ENCODE results near the gene PIP4K2A.

The PIP4K2A gene

DNA sequence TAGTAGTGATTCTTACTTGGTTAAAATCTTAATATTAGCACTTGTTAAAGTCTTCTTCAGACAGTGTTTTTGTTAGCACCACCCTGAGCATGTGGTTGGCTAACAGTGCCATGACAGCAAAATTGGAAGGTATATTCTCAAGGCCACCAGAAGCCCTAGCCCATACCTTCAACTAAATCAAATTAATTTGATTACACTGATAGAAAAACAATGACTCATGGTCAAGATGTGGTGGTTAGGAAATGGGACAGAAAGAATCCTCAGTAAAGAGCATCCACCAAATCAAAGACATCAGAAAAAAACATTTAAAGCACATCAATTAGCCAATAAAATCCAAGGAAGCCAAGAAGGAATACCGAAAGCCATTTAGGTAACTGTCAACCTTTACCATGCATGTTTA lies 75.5 kb downstream of the PIP4K2A start:
- DNase-seq (ENCODE audit: low read depth in 2 of 2) = no peak

DNA sequence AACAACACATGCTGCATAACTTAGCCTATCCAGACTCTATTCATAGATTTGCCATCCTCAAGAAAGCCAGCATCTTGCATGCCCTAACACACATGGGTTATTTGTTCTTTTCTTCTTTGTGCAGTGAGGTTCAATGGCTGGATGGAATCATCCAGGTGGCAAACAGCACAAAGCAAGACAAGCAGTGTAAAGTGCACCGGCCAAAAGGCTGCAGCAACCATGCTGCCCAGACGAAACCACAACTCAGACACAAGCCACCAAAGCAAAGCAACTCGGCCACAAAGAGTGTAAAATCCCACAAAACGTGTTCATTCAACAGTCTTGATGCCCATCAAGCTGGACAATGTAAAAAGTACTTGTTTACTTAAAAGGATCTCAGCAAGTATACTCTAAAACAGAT lies 76.9 kb downstream of the PIP4K2A start:
- DNase-seq (ENCODE audit: low read depth in 2 of 2) = no peak

DNA sequence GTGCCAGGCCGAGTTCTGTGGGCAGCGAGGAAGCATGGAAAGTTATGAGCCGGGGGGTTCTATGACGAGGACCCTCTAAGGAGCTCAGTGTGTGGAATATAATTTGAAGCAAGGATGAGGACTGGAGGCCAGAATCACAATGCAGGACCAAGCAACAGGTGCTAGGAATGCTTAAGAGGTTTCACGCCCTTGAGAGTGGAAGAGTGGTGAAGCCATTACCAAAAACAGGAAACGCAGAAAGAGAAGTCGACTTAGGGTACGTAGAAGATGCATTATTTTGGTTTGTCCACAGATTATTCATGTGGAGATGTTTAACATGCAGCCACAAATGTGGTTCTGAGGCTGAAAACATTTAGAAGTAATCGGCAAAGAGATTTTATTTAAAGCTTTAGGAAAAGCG lies 78.7 kb downstream of the PIP4K2A start:
- DNase-seq (ENCODE audit: low read depth in 2 of 2) = no peak

GRCh38 chr10:22634606-22635459 lies 79.5 kb downstream of the PIP4K2A start:
- no peak for DNase-seq (ENCODE audit: low read depth in 2 of 2)

- no peak for DNase-seq (ENCODE audit: low read depth in 2 of 2)
These were observed 80.3 kb downstream of the PIP4K2A start for GRCh38 chr10:22634093-22634492.

DNA sequence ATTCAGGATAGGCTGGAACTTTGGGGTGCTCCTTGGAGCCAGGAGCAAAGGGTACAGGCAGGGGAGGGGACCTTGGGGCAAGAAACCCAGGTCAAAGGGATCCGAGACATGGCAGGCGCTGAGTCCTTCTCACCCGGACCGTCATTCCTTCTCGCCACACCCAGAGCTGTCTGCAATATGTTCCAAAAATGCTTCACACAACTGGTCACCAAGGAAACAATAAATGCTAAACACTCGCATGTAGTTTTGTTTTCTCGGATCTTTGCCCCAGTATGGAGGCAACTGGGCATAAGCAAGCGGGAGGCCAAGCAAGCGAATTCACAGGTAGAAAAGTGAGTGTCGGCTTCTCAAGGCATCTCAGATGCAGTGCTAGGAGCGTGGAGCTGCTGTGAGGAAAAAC lies 80.8 kb downstream of the PIP4K2A start:
- no peak for DNase-seq (ENCODE audit: low read depth in 2 of 2)

DNA sequence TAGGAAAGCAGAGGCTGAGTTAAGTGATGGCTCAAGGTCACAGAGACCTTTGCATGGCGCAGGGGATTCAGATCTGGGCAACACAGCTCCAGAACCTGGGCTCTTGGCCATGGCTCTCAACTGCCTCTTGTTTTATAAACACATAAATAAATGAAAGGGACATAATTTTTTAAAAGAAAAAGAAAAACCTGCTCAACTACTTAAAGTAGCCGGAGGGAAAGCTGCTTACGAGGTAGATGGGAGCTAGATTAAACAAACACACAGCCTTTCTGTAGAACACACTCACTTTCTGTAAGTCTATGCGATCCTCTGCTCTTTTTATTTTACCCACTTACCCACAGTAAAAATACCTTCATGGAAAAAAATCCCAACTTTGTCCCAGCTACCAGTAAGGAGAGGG lies 81.3 kb downstream of the PIP4K2A start:
- no peak for DNase-seq (ENCODE audit: low read depth in 2 of 2)

DNA sequence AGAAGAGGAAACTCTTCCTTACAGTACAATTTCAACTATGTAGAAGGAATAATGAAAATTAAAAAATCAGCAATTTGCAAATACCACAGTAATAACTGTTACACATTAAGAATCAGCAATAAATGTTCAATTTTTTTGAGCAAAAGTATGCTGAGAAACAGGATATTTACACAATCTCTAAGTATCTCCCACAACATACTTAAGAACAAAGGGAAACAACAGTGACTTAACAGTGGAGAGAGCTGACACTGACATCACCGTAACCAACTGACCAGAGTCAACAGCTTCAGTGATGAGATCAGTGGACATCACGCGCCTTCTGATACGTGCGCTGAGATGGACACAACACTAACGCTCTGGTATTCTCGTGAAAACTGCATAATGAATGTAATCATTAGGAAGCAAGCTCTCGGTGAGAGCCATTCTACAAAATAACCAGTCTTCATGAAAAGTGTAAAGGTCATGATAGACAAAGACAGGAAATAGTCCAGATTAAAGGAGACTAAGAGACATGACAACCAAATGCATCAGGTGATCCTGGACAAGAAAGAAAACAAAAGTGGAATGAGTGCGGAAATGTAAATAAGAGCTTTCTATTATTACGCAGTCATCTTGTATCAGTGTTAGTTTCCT lies 82.6 kb downstream of the PIP4K2A start:
- DNase-seq (ENCODE audit: low read depth in 2 of 2) = no peak

DNA sequence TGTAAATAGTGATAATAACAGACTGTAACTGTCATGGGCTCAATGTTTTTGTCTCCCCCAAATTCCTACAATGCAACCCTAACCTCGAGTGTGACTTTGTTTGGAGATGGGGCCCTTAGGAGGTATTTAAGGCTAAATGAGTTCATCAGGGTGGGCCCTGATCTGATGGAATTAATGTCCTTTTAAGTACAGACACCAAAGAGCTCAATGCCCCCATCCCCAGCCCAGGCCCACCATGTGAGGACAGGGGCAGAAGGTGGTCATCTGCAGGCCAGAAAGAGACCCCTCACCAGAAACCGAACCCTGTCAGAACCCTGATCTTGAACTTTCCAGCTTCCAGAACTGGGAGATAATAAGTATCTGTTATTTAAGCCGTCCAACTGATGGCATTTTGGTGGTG lies 83.2 kb downstream of the PIP4K2A start:
- no peak for DNase-seq (ENCODE audit: low read depth in 2 of 2)

DNA sequence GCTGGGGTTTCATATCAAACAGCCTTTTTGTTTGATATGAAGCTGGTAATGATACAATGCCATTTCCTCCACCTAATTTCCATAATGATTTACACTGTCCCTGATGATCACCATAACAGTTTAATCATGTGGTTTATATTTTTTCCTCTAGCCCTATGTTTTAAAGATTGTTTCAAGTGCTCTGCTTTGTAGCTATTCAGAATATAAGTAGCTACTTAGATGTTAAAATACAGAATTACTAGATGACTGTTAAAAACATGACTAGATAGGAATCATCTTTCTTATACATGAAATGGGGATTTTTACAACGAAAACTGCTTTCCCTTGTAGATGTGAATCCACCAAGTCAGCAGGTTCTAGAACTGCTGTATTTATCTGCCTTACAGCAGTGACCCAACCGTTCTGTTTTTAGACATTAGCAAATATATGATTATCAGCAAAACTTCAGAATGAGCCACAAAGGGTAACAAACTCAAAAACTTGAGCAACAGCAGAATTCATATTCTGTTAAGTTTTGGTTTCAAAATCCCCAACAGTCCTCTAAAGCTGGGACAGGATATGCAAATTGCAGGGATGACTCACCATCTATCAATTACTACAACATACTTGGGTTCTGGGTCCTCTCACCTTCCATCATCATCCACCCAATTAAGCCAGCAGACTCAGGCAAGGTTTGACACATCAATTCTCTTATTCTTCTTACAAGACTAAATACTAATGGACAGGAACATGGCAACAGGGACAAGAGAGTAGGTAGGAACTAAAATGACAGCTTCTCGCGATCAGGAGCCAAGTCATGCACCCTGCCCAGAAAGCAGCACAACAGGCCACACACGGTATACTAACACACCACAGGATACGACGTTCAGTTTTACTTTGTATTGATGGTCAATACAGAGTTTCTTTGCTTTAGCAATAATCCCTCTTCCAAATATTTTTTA lies 83.9 kb downstream of the PIP4K2A start:
- peak in 1 of 2 experiments; percentile 13 for DNase-seq (ENCODE audit: low read depth in 2 of 2)

GRCh38 chr10:22629852-22630233 lies 84.5 kb downstream of the PIP4K2A start:
- no peak for DNase-seq (ENCODE audit: low read depth in 2 of 2)

DNA sequence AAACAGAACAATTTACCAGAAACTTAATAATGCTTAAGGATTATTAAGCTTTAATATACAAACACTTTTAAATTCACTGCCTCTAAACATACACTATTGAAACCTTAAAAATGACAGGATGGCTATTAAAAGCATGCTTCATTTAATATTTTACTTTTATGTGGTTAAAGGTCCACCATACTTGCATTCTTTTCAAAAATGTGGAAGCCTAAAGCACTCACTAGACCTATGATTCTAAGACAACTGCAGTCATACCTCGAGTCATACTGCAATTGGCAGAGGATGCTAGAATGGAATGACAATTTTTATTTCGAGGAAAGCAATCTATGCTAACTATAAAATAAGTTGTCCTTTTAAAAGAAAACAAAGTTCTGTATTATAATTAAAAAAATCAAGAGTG lies 85.3 kb downstream of the PIP4K2A start:
- no peak for DNase-seq (ENCODE audit: low read depth in 2 of 2)

- no peak for DNase-seq (ENCODE audit: low read depth in 2 of 2)
These were observed 86.1 kb downstream of the PIP4K2A start for GRCh38 chr10:22628309-22628708.

DNA sequence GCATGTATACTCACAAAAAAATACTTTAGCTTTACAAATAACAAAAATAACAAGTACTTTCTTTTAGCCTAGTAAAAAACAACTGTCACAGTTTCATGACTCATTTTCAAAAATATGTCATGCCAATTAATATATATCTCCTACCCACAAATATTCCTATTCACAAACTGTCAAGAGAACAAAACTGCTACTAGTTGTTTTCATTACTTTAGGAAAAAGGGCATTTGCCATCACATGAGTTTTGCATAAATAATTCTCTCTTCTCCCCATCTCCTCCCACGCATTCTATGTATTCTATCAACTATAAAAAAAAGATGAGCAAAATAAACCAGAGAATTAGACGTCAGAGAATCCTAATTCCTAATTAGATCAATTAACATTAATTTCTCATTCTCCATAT lies 87.6 kb downstream of the PIP4K2A start:
- DNase-seq (ENCODE audit: low read depth in 2 of 2) = no peak

DNA sequence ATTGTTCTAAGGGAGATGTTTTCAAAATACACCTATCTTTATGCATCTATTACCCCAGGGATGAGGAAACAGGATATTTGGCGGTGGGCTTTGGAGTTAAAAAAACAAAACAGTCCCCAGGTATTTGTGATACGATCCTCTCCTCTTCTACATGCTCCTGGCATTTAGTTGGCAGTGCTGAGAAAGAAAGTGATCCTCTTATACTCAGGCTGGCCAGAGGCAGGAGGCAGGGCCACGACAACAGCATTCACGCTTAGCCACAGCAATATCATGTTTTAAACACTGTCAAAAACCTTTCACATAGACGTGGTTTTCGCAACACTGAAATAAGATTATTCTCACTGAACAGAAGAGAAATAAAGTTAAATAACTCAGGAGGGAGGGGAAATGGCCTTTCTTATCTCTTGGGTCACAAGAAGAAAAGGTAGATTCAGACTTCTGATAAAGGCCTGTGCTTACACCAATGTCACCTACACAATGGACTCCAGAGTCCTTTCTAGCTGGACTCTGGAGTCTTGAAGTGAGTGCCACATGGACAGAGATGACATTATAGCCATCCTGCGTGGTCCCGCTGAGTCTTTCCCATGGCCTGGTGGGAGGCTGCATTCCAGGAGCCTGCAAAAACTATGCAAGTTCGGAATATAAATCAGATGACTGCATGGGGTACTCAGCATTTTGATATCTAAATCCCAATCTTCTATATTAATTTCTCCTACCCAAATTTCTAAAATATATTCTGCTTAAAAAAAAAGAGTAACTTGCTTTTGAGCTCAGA lies 88.7 kb downstream of the PIP4K2A start:
- no peak for DNase-seq (ENCODE audit: low read depth in 2 of 2)

DNA sequence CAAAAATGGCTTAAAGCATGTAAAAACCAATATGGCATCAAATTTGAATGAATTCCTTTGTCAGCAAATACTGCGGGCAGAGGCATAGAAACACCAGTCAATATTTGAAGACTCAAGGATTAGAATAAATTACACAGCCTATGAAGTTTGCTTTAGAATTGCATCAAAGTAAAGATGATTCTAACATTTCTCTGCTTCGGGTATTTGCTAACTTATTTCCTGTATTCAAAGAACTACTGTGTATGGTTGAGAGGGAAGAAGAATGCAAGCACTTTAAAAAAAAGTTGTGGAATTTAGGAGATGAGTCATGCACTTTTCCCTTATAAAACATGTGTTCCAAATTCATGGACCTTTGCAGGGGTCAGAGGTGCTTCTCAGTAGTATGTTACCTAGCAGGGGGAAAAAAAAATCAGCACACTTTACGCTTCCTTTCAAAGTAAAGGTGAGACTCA lies 90.1 kb downstream of the PIP4K2A start:
- peak; percentile 72 to 77 for DNase-seq (ENCODE audit: low read depth in 2 of 2)

- no peak for DNase-seq (ENCODE audit: low read depth in 2 of 2)
These were observed 90.6 kb downstream of the PIP4K2A start for GRCh38 chr10:22623633-22624253.

DNA sequence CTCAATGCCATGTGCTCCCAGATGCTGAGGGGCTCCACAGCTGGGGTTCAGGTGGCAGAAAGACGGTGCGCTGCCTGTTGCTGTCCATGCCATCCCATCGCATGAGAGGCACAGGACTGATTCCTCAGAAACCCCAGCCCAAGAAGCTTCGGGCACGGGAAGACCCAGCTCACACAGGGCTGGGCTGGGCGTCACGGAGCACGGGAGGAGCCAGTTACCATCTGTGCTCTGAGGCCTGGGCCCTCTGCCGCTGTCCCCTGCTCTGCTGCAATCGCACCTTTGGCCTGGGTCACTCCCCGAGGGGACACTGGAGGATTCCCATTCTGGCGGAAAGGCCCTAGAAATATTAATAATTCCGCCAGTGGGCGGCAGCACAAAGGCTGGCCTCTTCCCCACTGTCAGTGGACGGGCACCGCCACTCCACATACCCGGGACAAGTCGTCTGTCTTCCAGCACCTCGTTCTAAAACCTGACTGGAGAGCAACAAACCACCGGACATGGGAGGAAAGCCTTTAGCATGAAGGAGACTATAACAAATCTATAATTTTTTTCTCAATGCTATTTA lies 92.1 kb downstream of the PIP4K2A start:
- no peak for DNase-seq (ENCODE audit: low read depth in 2 of 2)

DNA sequence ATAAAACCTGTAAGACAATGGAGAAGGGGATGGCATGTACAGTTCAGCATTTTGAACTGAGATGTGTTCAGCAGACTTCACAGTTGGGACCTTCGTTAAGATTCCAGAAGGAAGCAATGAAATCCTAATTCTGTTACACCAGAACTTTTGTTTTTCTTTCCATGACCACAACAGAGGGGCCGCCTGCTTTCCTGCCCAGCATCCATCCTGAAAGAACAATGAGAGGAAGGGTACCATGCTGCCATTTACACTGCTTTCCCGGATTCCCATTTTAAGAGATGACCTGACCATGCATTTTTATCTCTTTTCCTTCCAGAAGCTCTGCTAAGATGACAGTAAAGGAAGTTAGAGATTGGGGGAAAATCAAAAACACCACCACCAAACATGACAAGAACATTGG lies 92.7 kb downstream of the PIP4K2A start:
- DNase-seq (ENCODE audit: low read depth in 2 of 2) = no peak

GRCh38 chr10:22620929-22621328 lies 93.4 kb downstream of the PIP4K2A start:
- DNase-seq (ENCODE audit: low read depth in 2 of 2) = no peak

Measured in fibroblast of skin of left quadriceps (primary cell).